ENCODE data around the gene NUP85.

NUP85 gene

DNA sequence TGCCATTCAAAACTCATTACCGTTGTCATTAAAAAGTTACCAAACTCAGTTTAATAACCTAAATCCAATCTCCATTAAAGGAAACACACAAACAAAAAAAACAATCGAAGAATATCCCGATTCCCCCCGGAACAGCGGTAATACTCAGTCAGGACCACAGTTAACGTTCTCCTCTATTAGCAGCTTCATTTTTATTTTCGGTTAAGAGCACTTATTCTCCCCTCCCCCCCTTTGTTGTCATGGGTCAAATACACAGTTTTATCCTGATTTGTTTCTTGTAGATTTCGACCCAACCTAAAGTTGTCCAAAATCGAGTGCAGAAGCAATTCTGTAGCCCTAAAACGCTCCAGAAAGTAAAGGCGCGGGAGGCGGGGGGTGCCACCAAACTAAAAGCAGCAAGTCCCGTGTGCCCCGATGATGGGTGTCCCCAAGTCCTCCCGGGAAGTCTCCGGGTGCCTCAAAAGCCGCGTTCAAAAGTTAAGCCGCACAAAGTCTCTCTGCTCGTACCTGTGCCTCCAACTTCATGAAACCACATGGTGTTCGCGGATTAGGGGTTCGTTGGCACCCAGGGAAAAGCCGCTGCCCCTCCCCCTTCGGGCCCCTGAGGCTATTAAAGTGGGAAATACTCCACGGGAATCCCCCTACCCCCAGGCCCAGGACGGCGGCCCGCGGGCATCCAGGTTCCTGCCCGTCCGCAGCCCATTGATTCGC lies 23.7 kb upstream of the NUP85 start:
- TF ChIP-seq, protein P1, sequence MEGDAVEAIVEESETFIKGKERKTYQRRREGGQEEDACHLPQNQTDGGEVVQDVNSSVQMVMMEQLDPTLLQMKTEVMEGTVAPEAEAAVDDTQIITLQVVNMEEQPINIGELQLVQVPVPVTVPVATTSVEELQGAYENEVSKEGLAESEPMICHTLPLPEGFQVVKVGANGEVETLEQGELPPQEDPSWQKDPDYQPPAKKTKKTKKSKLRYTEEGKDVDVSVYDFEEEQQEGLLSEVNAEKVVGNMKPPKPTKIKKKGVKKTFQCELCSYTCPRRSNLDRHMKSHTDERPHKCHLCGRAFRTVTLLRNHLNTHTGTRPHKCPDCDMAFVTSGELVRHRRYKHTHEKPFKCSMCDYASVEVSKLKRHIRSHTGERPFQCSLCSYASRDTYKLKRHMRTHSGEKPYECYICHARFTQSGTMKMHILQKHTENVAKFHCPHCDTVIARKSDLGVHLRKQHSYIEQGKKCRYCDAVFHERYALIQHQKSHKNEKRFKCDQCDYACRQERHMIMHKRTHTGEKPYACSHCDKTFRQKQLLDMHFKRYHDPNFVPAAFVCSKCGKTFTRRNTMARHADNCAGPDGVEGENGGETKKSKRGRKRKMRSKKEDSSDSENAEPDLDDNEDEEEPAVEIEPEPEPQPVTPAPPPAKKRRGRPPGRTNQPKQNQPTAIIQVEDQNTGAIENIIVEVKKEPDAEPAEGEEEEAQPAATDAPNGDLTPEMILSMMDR (IDR thresholded peaks at IDR 0.05): no peak
- Histone ChIP-seq H3K4me3 (ENCODE audit: low read depth in 1 of 2, low read length in 1 of 2) (peak overlapping the region; percentile 87 to 97), H3K27me3 (no peaks in the 10 kb centered on the region), H3K9me3 (no peaks in the 10 kb centered on the region), H3K36me3 (peaks cover 15% of the 10 kb centered on the region), H3K27ac (peak overlapping the region; percentile 98), H3K4me1 (ENCODE audit: control insufficient read depth in 1 of 2, insufficient read depth in 1 of 2, low read depth in 1 of 2, low read length in 1 of 2) (peaks cover 23 to 25% of the 10 kb centered on the region in 2 experiments)

DNA sequence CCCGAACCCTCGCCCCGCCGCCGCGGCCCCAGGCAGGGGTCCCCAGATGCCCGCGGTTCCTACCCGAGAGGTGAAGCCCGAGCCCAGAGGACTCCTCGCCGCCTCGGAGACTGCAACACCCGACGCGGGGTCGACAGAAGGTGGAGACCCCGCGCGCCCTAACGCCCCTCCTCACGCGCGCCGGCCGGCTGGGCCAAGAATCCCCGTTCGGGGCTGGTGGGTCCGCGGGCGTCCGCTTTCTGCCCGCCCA lies 23.2 kb upstream of the NUP85 start:
- peaks cover 23 to 25% of the 10 kb centered on the region in 2 experiments for H3K4me1 ChIP-seq (ENCODE audit: control insufficient read depth in 1 of 2, insufficient read depth in 1 of 2, low read depth in 1 of 2, low read length in 1 of 2)
- TF ChIP-seq, protein P1 (IDR thresholded peaks at IDR 0.05): no peak

DNA sequence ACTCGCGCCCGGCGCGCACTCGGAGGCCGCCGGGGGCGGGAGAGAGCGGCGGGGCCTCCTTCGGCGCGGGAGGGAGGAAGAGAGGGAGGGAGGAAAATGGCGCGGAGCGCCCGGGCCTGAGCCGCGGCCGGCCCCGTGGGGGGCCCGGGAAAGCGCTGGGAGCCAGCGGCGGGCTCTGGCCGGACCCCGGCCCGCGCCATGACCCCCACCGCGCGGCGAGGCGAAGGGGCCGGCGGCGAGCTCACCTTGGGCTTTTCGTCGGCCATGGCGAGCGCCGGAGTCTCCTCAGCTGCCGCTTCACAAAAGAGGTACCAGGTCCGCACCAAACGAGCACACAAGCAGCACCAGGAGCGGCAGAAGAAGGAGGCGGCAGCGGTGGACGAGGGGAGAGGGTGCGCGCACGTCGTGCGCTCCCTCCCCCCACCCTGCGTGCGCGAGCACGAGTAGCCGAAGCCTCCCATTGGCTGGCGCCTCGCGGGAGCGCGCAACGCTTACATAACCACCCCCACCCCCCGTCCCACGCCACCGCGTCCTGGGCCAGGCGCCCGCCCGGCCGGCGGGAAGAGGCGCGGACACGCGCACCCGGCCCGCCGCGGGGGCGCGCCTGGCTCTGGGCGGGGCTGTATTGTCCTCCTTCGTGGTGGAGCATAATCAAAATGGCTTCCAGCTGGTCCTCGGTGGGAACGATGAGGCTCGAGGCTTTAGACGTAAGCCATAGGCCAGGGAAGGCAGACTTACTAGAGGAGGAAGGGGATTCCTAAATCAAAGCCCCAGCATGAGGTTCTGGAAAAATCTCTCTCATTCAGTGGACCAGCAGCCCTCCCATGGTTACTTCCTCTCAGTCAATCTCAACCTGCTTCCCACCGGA lies 22.7 kb upstream of the NUP85 start, which contains the start of gene SUMO2:
Gene SUMO2 (minus strand): TSS at position 391 of the 868 bp plus-strand sequence. CDS start 125 bp downstream, at position 266.
- H3K4me1 ChIP-seq (ENCODE audit: control insufficient read depth in 1 of 2, insufficient read depth in 1 of 2, low read depth in 1 of 2, low read length in 1 of 2): peaks cover 23 to 25% of the 10 kb centered on the region in 2 experiments
- no peaks in the 10 kb centered on the region for H3K9me3 ChIP-seq
- TF ChIP-seq, protein P1 (IDR thresholded peaks at IDR 0.05): peak; percentile 52
- peaks cover 15% of the 10 kb centered on the region for H3K36me3 ChIP-seq
- peak within 1 kb of the TSS; percentile 98 for H3K27ac ChIP-seq
- no peaks in the 10 kb centered on the region for H3K27me3 ChIP-seq
- peak within 1 kb of the TSS; percentile 87 to 97 for H3K4me3 ChIP-seq (ENCODE audit: low read depth in 1 of 2, low read length in 1 of 2)

More for the DNA sequence above, 23.2 kb upstream of the NUP85 start:
- Histone ChIP-seq H3K27ac (peak overlapping the region; percentile 98), H3K9me3 (no peaks in the 10 kb centered on the region), H3K4me3 (ENCODE audit: low read depth in 1 of 2, low read length in 1 of 2) (peak overlapping the region; percentile 87 to 97), H3K36me3 (peaks cover 15% of the 10 kb centered on the region), H3K27me3 (no peaks in the 10 kb centered on the region)

DNA sequence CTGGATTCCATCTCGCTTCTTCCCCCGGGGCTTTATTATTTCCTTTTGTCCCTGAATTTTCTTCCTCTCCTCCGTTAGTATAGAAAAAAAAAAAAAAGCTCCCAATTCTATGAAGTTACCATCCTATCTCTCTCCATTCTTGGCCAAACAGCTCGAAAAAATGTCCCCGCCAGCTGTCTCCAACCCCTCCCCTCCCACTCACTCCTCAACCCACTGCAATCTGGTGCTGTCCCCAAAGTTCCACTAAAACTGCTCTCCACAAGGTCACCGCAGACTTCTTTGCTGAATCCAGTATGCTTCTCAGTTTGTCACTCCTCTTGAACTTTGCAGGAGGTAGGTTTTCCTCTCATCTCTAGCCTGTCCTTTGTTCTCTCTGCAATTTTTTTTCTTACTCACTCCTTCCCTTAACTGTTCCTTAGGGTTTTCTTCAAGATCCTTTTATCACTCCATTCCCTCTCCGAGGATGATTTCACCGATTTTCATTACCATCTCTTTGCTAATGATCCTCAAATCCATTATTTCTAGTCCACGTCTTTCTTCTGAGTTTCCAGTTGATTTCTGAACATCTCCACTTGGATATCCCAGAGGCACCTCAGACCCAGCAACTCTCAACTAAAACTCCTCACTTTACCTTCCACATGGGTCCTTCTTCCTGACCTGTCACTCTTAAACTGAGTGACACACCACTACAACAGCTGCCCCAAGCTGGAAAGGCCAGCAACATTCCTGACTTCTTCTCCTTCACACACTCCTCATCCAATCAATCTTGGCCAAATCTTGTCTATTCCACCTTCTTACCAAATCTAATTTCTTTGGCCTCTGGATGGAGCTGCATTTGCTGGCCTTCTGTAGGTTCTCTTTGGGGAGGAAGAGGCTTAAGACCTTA lies 21.2 kb upstream of the NUP85 start:
- Histone ChIP-seq H3K27me3 (no peaks in the 10 kb centered on the region), H3K4me3 (ENCODE audit: low read depth in 1 of 2, low read length in 1 of 2) (peak overlapping the region; percentile 87 to 97), H3K27ac (peak overlapping the region; percentile 98), H3K9me3 (no peaks in the 10 kb centered on the region), H3K36me3 (peaks cover 6% of the 10 kb centered on the region), H3K4me1 (ENCODE audit: control insufficient read depth in 1 of 2, insufficient read depth in 1 of 2, low read depth in 1 of 2, low read length in 1 of 2) (peaks cover 23 to 25% of the 10 kb centered on the region in 2 experiments)
- TF ChIP-seq, protein P1 (IDR thresholded peaks at IDR 0.05): no peak

DNA sequence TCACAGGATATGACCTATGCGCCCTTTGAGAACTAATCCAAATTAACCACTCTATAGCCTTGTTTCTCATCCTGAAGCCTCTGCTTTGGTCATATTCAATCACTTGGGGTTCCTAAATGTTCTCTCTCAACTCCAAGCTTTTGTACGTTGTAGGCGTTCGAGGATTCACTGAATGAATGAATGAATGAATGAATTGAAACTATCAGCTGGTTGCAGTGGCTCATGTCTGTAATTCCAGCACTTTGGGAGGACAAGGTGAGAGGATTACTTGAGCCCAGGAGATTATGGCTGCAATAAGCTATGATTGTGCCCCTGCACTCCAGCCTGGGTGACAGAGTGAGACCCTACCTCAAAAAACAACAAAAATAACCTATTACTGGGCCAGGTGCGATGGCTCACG lies 16.9 kb upstream of the NUP85 start:
- no peaks in the 10 kb centered on the region for H3K36me3 ChIP-seq
- H3K9me3 ChIP-seq: no peaks in the 10 kb centered on the region
- TF ChIP-seq, protein P1 (IDR thresholded peaks at IDR 0.05): no peak
- no peak overlapping the region for H3K27ac ChIP-seq
- H3K4me1 ChIP-seq (ENCODE audit: control insufficient read depth in 1 of 2, insufficient read depth in 1 of 2, low read depth in 1 of 2, low read length in 1 of 2): peaks cover under 1 to 3% of the 10 kb centered on the region in 2 experiments
- H3K27me3 ChIP-seq: no peaks in the 10 kb centered on the region
- no peak overlapping the region for H3K4me3 ChIP-seq (ENCODE audit: low read depth in 1 of 2, low read length in 1 of 2)

Data from neutrophil (primary cell).